ENCODE results near the gene PPP2R5A. TPM values are rescaled to one million over a fixed set of nuclear protein-coding genes. Genes with fewer than 3 reads are reported as not detected.
"Not testable (repeated sequence)": the region's sequence is repeated elsewhere in the genome, so short reads cannot be mapped to it uniquely, and the experiment has no call there.

Gene PPP2R5A
- polyA plus RNA-seq, 1 experiment, result 10.2 TPM

- no peaks in the 10 kb centered on the region for H3K27me3 ChIP-seq (ENCODE audit: control insufficient read depth, insufficient read depth, low read length)
- H3K4me3 ChIP-seq (ENCODE audit: low read depth, low read length), result no peak overlapping the region
- no peak for TF ChIP-seq CTCF (IDR thresholded peaks at IDR 0.05; ENCODE audit: insufficient read depth, low read depth, low read length)
- CTCF ChIA-PET, result interaction anchor here (1.1 kb wide), 1 partner anchor 234 kb away, joined by 5 read pairs; no protein-coding TSS in a partner anchor
- no peaks in the 10 kb centered on the region for H3K36me3 ChIP-seq (ENCODE audit: control insufficient read depth, insufficient read depth, low read length)
- POLR2A ChIA-PET, result no interaction called here
- DNase-seq (ENCODE audit: low read depth), result no peak
These were observed 20.1 kb downstream of the PPP2R5A start for GRCh38 chr1:212305342-212305741.

- DNase-seq (ENCODE audit: low read depth); H3K36me3 ChIP-seq (ENCODE audit: control insufficient read depth, insufficient read depth, low read length); POLR2A ChIA-PET; CTCF ChIA-PET; H3K4me3 ChIP-seq (ENCODE audit: low read depth, low read length); H3K27me3 ChIP-seq (ENCODE audit: control insufficient read depth, insufficient read depth, low read length): not testable (repeated sequence)
These were observed 20.8 kb downstream of the PPP2R5A start for GRCh38 chr1:212305984-212306452.

- Histone ChIP-seq H3K36me3 (ENCODE audit: control insufficient read depth, insufficient read depth, low read length) (no peaks in the 10 kb centered on the region), H3K27me3 (ENCODE audit: control insufficient read depth, insufficient read depth, low read length) (no peaks in the 10 kb centered on the region), H3K4me3 (ENCODE audit: low read depth, low read length) (no peak overlapping the region)
- CTCF ChIA-PET, result interaction anchor here (4.1 kb wide), 1 partner anchor 239 kb away, joined by 21 read pairs; no protein-coding TSS in a partner anchor
- no peak for DNase-seq (ENCODE audit: low read depth)
- no peak for TF ChIP-seq CTCF (IDR thresholded peaks at IDR 0.05; ENCODE audit: insufficient read depth, low read depth, low read length)
- POLR2A ChIA-PET, result no interaction called here
These were observed 24.8 kb downstream of the PPP2R5A start for GRCh38 chr1:212309967-212310366.

- Histone ChIP-seq H3K36me3 (ENCODE audit: control insufficient read depth, insufficient read depth, low read length) (no peaks in the 10 kb centered on the region), H3K4me3 (ENCODE audit: low read depth, low read length) (no peak overlapping the region), H3K27me3 (ENCODE audit: control insufficient read depth, insufficient read depth, low read length) (no peaks in the 10 kb centered on the region)
- POLR2A ChIA-PET, result no interaction called here
- no peak for DNase-seq (ENCODE audit: low read depth)
- no peak for TF ChIP-seq CTCF (IDR thresholded peaks at IDR 0.05; ENCODE audit: insufficient read depth, low read depth, low read length)
- CTCF ChIA-PET, result interaction anchor here (1.2 to 4.1 kb wide), 2 partner anchors 19 to 239 kb away, joined by 3 to 21 read pairs; no protein-coding TSS in a partner anchor
These were observed 25.2 kb downstream of the PPP2R5A start for GRCh38 chr1:212310383-212310782.

- no peaks in the 10 kb centered on the region for H3K36me3 ChIP-seq (ENCODE audit: control insufficient read depth, insufficient read depth, low read length)
- H3K27me3 ChIP-seq (ENCODE audit: control insufficient read depth, insufficient read depth, low read length), result no peaks in the 10 kb centered on the region
- CTCF ChIA-PET, result interaction anchor here (0.6 to 4.1 kb wide), 7 partner anchors 10 to 276 kb away, joined by 3 to 21 read pairs (median 3); partner anchors contain the start of genes DTL and INTS7
- no peak overlapping the region for H3K4me3 ChIP-seq (ENCODE audit: low read depth, low read length)
- no peak for TF ChIP-seq CTCF (IDR thresholded peaks at IDR 0.05; ENCODE audit: insufficient read depth, low read depth, low read length)
- DNase-seq (ENCODE audit: low read depth), result no peak
- POLR2A ChIA-PET, result no interaction called here
These were observed 26.8 kb downstream of the PPP2R5A start for GRCh38 chr1:212311836-212312497.

Measured in BJ (cell line).